SJSA1 (cell line): ENCODE results near the gene CHRNE. TPM values are rescaled to one million over a fixed set of nuclear protein-coding genes. Genes with fewer than 3 reads are reported as not detected.

Source experiments
- DNase-seq, 2 experiments: peaks; one replicate each; pipeline ENCODE4 v3.0.0-alpha.2; 2015 to 2020; ENCODE audit warnings: low spot score in 2 of 2, low read depth in 1 of 2
- H3K27ac ChIP-seq: fragments of 250-450 bp; sonication (Bioruptor Pico); 2 replicates; pipeline ENCODE4 v1.5.1; 2020; ENCODE audit warnings: mild to moderate bottlenecking, moderate library complexity
- H3K27me3 ChIP-seq: fragments of 250-450 bp; sonication (Bioruptor Pico); replicated peaks from 2 replicates; pipeline ENCODE4 v1.5.1; 2020; ENCODE audit warnings: mild to moderate bottlenecking, moderate library complexity
- H3K36me3 ChIP-seq: fragments of 250-450 bp; sonication (Bioruptor Pico); 2 replicates; pipeline ENCODE4 v1.5.1; 2020; ENCODE audit warnings: mild to moderate bottlenecking
- H3K4me1 ChIP-seq: fragments of 250-450 bp; sonication (Bioruptor Pico); replicated peaks from 2 replicates; pipeline ENCODE4 v1.6.1; 2021; ENCODE audit warnings: mild to moderate bottlenecking
- H3K4me3 ChIP-seq: fragments of 250-450 bp; sonication (Bioruptor Pico); 2 replicates; pipeline ENCODE4 v1.5.1; 2020; ENCODE audit warnings: mild to moderate bottlenecking
- H3K9me3 ChIP-seq: fragments of 250-450 bp; sonication (Bioruptor Pico); replicated peaks from 2 replicates; pipeline ENCODE4 v1.5.1; 2020; ENCODE audit warnings: mild to moderate bottlenecking
- total RNA-seq: library from RNA; depleted of rRNA; stranded (reverse); fragments of >200 nt; shearing (Covaris generic); gene quantifications from 2 replicates; pipeline ENCODE4 v1.2.3, GENCODE V29; 2014; rRNA removed

CHRNE gene
- total RNA-seq, 1 experiment from 2014 or later = 0.29 TPM

- no peaks in the 10 kb centered on the region for H3K27me3 ChIP-seq
- no peak for DNase-seq
- H3K4me3 ChIP-seq = no peak overlapping the region
- H3K4me1 ChIP-seq = peaks cover 19% of the 10 kb centered on the region
- peaks cover 9% of the 10 kb centered on the region for H3K36me3 ChIP-seq
- H3K27ac ChIP-seq = no peak overlapping the region
- H3K9me3 ChIP-seq = no peaks in the 10 kb centered on the region
Measured at GRCh38 chr17:4856937-4857314, 46.0 kb downstream of the CHRNE start.

GRCh38 chr17:4856271-4856936 is 46.5 kb downstream of the CHRNE start:
- no peak overlapping the region for H3K27ac ChIP-seq
- H3K4me3 ChIP-seq = no peak overlapping the region
- H3K9me3 ChIP-seq = no peaks in the 10 kb centered on the region
- DNase-seq = no peak
- no peaks in the 10 kb centered on the region for H3K27me3 ChIP-seq
- H3K4me1 ChIP-seq = peaks cover 22% of the 10 kb centered on the region
- H3K36me3 ChIP-seq = peaks cover 9% of the 10 kb centered on the region

GRCh38 chr17:4854111-4854681 is 48.7 kb downstream of the CHRNE start:
- Histone ChIP-seq H3K9me3 (no peaks in the 10 kb centered on the region), H3K4me3 (no peak overlapping the region), H3K27ac (no peak overlapping the region), H3K27me3 (no peaks in the 10 kb centered on the region), H3K36me3 (peaks cover 7% of the 10 kb centered on the region), H3K4me1 (peaks cover 23% of the 10 kb centered on the region)
- DNase-seq = no peak

- no peak for DNase-seq
- no peak overlapping the region for H3K27ac ChIP-seq
- H3K4me3 ChIP-seq = no peak overlapping the region
- peaks cover 14% of the 10 kb centered on the region for H3K4me1 ChIP-seq
- peaks cover 4% of the 10 kb centered on the region; the same call in 1 of the 2 replicates for H3K36me3 ChIP-seq
- no peaks in the 10 kb centered on the region for H3K9me3 ChIP-seq
- no peaks in the 10 kb centered on the region for H3K27me3 ChIP-seq
Measured at GRCh38 chr17:4853208-4853671, 49.7 kb downstream of the CHRNE start.

- peaks cover 4% of the 10 kb centered on the region; the same call in 1 of the 2 replicates for H3K36me3 ChIP-seq
- no peaks in the 10 kb centered on the region for H3K9me3 ChIP-seq
- peaks cover 8% of the 10 kb centered on the region for H3K4me1 ChIP-seq
- no peak overlapping the region for H3K27ac ChIP-seq
- H3K27me3 ChIP-seq = no peaks in the 10 kb centered on the region
- H3K4me3 ChIP-seq = no peak overlapping the region
- no peak for DNase-seq
Measured at GRCh38 chr17:4852567-4853207, 50.2 kb downstream of the CHRNE start.

GRCh38 chr17:4851084-4851483 is 51.8 kb downstream of the CHRNE start:
- DNase-seq = no peak
- Histone ChIP-seq H3K9me3 (no peaks in the 10 kb centered on the region), H3K36me3 (no peaks in the 10 kb centered on the region), H3K27me3 (no peaks in the 10 kb centered on the region), H3K4me1 (peaks cover 5% of the 10 kb centered on the region; the same call in 1 of the 2 replicates), H3K27ac (no peak overlapping the region), H3K4me3 (no peak overlapping the region)

- Histone ChIP-seq H3K27ac (no peak overlapping the region), H3K36me3 (no peaks in the 10 kb centered on the region), H3K9me3 (no peaks in the 10 kb centered on the region), H3K4me1 (peaks cover 5% of the 10 kb centered on the region; the same call in 1 of the 2 replicates), H3K27me3 (no peaks in the 10 kb centered on the region), H3K4me3 (no peak overlapping the region)
- no peak for DNase-seq
Measured at GRCh38 chr17:4850246-4850645, 52.7 kb downstream of the CHRNE start.

GRCh38 chr17:4849011-4849536 is 53.8 kb downstream of the CHRNE start:
- no peak for DNase-seq
- H3K36me3 ChIP-seq = no peaks in the 10 kb centered on the region
- H3K4me1 ChIP-seq = peaks cover 5% of the 10 kb centered on the region; the same call in 1 of the 2 replicates
- H3K4me3 ChIP-seq = no peak overlapping the region
- H3K27me3 ChIP-seq = no peaks in the 10 kb centered on the region
- H3K9me3 ChIP-seq = no peaks in the 10 kb centered on the region
- H3K27ac ChIP-seq = no peak overlapping the region

Other genes with a start within 250 kb of the CHRNE start
- gene PELP1, start 199.0 kb downstream of the CHRNE start, total RNA-seq = 18.1 and 28.7 TPM in 2 replicates
- gene ARRB2, start 192.5 kb downstream of the CHRNE start, total RNA-seq = 2.6 and 8.2 TPM in 2 replicates
- gene MED11, start 171.7 kb downstream of the CHRNE start, total RNA-seq = 16.7 and 26.9 TPM in 2 replicates
- not detected in 2 replicates for gene ZMYND15, start 163.3 kb downstream of the CHRNE start, total RNA-seq
- not detected in 2 replicates for gene CXCL16, start 163.2 kb downstream of the CHRNE start, total RNA-seq
- gene TM4SF5, start 131.2 kb downstream of the CHRNE start, total RNA-seq = not detected in 2 replicates
- not detected in 2 replicates for gene VMO1, start 116.7 kb downstream of the CHRNE start, total RNA-seq
- not detected in 2 replicates for gene GLTPD2, start 114.1 kb downstream of the CHRNE start, total RNA-seq
- 197 and 257 TPM in 2 replicates for gene PSMB6, start 106.9 kb downstream of the CHRNE start, total RNA-seq
- 7.6 and 16.8 TPM in 2 replicates for gene PLD2, start 95.9 kb downstream of the CHRNE start, total RNA-seq
- gene MINK1, start 69.8 kb downstream of the CHRNE start, total RNA-seq = 10.0 and 20.0 TPM in 2 replicates
- 0.18 TPM in 1 of 2 replicates, not detected in the other for gene C17orf107, start 3.6 kb downstream of the CHRNE start, total RNA-seq
- not detected in 2 replicates for gene GP1BA, start 29.2 kb upstream of the CHRNE start, total RNA-seq
- gene SLC25A11, start 36.9 kb upstream of the CHRNE start, total RNA-seq = 67.6 and 68.4 TPM in 2 replicates
- gene RNF167, start 37.2 kb upstream of the CHRNE start, total RNA-seq = 4.2 and 13.0 TPM in 2 replicates
- 1,207 and 1,337 TPM in 2 replicates for gene PFN1, start 45.4 kb upstream of the CHRNE start, total RNA-seq
- gene ENO3, start 48.0 kb upstream of the CHRNE start, total RNA-seq = 5.2 and 6.6 TPM in 2 replicates
- 63.5 and 71.4 TPM in 2 replicates for gene SPAG7, start 64.7 kb upstream of the CHRNE start, total RNA-seq
- gene CAMTA2, start 84.6 kb upstream of the CHRNE start, total RNA-seq = 6.3 and 19.7 TPM in 2 replicates
- gene INCA1, start 94.4 kb upstream of the CHRNE start, total RNA-seq = 1.1 and 2.7 TPM in 2 replicates
- 72.3 and 102 TPM in 2 replicates for gene KIF1C, start 94.9 kb upstream of the CHRNE start, total RNA-seq
- gene SLC52A1, start 132.3 kb upstream of the CHRNE start, total RNA-seq = not detected in 2 replicates
- 0.18 and 0.41 TPM in 2 replicates for gene ZFP3, start 175.4 kb upstream of the CHRNE start, total RNA-seq
- gene ZNF232, start 208.8 kb upstream of the CHRNE start, total RNA-seq = 3.4 and 7.1 TPM in 2 replicates
- gene USP6, start 212.9 kb upstream of the CHRNE start, total RNA-seq = not detected in 2 replicates